ENCODE results near the gene ZNF697. TPM values are rescaled to one million over a fixed set of nuclear protein-coding genes. Genes with fewer than 3 reads are reported as not detected.
"Not testable (repeated sequence)": the region's sequence is repeated elsewhere in the genome, so short reads cannot be mapped to it uniquely, and the experiment has no call there.

The ZNF697 gene
- total RNA-seq (ENCODE audit: low replicate concordance): 8.3 and 9.8 TPM in 2 replicates

DNA sequence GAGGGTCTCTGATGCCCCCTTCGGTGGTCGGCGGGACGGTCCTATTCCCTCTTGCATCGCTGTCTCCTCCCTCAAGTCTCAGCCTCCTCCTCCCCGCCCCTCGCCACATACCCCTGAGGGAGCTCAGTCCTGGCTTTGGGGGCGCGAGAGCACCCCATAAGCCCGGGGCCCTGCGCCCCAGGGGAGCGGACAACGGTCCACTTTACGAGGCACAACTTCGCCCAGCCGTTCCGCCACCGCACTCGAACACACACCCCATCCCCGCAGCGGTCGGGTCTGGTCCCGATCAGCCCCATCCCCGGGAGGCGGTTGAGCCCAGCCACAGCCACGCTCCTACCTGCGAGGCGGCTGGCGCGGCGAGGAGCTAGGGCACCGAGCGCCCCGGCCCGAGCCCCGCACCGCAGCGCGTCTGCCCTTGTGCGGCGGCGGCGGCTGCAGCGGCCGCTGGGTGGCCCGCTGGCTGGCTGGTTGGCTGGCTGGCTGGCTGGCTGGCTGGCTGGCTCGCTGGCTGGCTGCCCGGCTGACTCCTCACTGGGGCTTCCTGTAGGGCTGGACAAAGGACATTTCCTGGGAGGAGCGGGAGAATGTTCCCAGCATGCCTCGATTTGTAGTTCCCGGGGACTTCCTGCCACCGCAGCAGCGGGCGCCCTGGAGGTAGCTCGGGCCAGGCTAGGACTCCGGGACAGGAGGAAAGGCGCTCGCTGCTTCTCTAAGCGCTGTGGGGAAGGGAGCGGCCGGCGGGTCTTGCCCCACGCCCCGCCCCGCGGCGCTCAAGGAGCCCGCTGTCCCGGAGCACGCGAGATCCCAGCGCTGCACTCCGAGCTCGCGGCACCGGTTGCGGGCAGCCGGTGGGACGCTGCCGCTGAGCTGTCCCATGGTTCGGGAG lies at the start of gene ZNF697:
TSS of gene ZNF697 (minus strand) at position 533 of the 886 bp plus-strand sequence. CDS start 22,166 bp downstream, outside the sequence.
- Histone ChIP-seq H3K9ac (peak within 1 kb of the TSS; percentile 62), H3K4me1 (peaks cover 15% of the 10 kb centered on the region), H3K79me2 (ENCODE audit: low read depth) (peaks cover 31% of the 10 kb centered on the region), H3K4me2 (peak within 1 kb of the TSS; percentile 95), H3K27me3 (peaks cover 21% of the 10 kb centered on the region), H3K9me3 (ENCODE audit: low read depth) (no peaks in the 10 kb centered on the region), H3K36me3 (no peaks in the 10 kb centered on the region), H2AFZ (replicated peaks) (peak within 1 kb of the TSS; percentile 99), H3F3A (ENCODE audit: low read depth) (peaks cover 3% of the 10 kb centered on the region), H3K4me3 (peak within 1 kb of the TSS; percentile 99), H3K27ac (no peak within 1 kb of the TSS), H4K20me1 (ENCODE audit: low read depth) (peaks cover 42% of the 10 kb centered on the region)
- Mint-ChIP-seq H3K36me3 (peaks cover 2% of the 10 kb centered on the region), H3K27ac (peak within 1 kb of the TSS; percentile 76), H3K9me3 (no peaks in the 10 kb centered on the region), H3K4me1 (peaks cover 18% of the 10 kb centered on the region), H3K27me3 (ENCODE audit: insufficient read depth, low read depth) (no peaks in the 10 kb centered on the region), H3K4me3 (peak within 1 kb of the TSS; percentile 94)
- TF ChIP-seq EZH2phosphoT487 (IDR thresholded peaks at IDR 0.05) (no peak), CTCF (IDR thresholded peaks at IDR 0.05) (peak; percentile 55), EZH2 (IDR thresholded peaks at IDR 0.05) (no peak)
- peak; percentile 95 for DNase-seq (ENCODE audit: low spot score)

GRCh38 chr1:119697598-119697997 lies 49.5 kb upstream of the ZNF697 start:
- peak overlapping the region; percentile 17 for H3K4me2 ChIP-seq
- peak overlapping the region; percentile 85 for H2AFZ ChIP-seq (replicated peaks)

DNA sequence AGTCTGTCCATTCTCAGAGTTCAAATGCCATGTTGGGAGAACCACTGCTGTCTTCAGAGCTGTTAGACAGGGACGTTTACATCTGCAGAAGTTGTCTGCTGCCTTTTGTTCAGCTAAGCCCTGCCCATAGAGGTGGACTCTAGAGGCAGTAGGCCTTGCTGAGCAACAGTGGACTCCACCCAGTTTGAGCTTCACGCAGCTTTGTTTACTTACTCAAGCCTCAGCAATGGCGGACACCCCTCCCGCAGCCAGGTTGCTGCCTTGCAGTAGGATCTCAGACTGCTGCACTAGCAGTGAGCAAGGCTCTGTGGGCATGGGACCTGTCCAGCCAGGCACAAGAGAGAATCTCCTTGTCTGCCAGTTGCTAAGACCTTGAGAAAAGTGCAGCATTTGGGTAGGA lies 48.8 kb upstream of the ZNF697 start:
- not testable (repeated sequence) for H3K4me2 ChIP-seq; H4K20me1 ChIP-seq (ENCODE audit: low read depth); H3K9me3 ChIP-seq (ENCODE audit: low read depth); H3K79me2 ChIP-seq (ENCODE audit: low read depth); H3K27ac Mint-ChIP-seq; H3F3A ChIP-seq (ENCODE audit: low read depth); H3K4me1 Mint-ChIP-seq; H3K4me3 Mint-ChIP-seq; H3K36me3 ChIP-seq; H3K4me3 ChIP-seq; H3K27me3 ChIP-seq; H3K36me3 Mint-ChIP-seq; H3K27me3 Mint-ChIP-seq (ENCODE audit: insufficient read depth, low read depth); H3K27ac ChIP-seq; H3K9ac ChIP-seq; DNase-seq (ENCODE audit: low spot score)
- H2AFZ ChIP-seq (replicated peaks): peak overlapping the region; percentile 34
- peaks cover 10% of the 10 kb centered on the region for H3K4me1 ChIP-seq
- H3K9me3 Mint-ChIP-seq: peaks cover 32% of the 10 kb centered on the region

More at GRCh38 chr1:119697598-119697997, 49.5 kb upstream of the ZNF697 start:
- Histone ChIP-seq H3K36me3 (no peaks in the 10 kb centered on the region), H3K27me3 (no peaks in the 10 kb centered on the region), H3K4me1 (peaks cover 10% of the 10 kb centered on the region), H3K27ac (no peak overlapping the region), H4K20me1 (ENCODE audit: low read depth) (no peaks in the 10 kb centered on the region), H3K4me3 (no peak overlapping the region), H3F3A (ENCODE audit: low read depth) (no peaks in the 10 kb centered on the region), H3K79me2 (ENCODE audit: low read depth) (no peaks in the 10 kb centered on the region), H3K9ac (no peak overlapping the region), H3K9me3 (ENCODE audit: low read depth) (peaks cover 8% of the 10 kb centered on the region)
- Mint-ChIP-seq H3K4me1 (peaks cover 9% of the 10 kb centered on the region), H3K9me3 (peaks cover 31% of the 10 kb centered on the region), H3K27me3 (ENCODE audit: insufficient read depth, low read depth) (peaks cover 2% of the 10 kb centered on the region), H3K27ac (peak overlapping the region; percentile 81), H3K4me3 (no peak overlapping the region), H3K36me3 (no peaks in the 10 kb centered on the region)
- no peak for DNase-seq (ENCODE audit: low spot score)
- TF ChIP-seq CTCF (IDR thresholded peaks at IDR 0.05) (no peak), EZH2phosphoT487 (IDR thresholded peaks at IDR 0.05) (no peak), EZH2 (IDR thresholded peaks at IDR 0.05) (no peak)

GRCh38 chr1:119689511-119689910 lies 41.4 kb upstream of the ZNF697 start:
- peaks cover 18% of the 10 kb centered on the region for H3K4me1 ChIP-seq
- H3K36me3 Mint-ChIP-seq: no peaks in the 10 kb centered on the region
- H3K4me1 Mint-ChIP-seq: peaks cover 3% of the 10 kb centered on the region
- H4K20me1 ChIP-seq (ENCODE audit: low read depth): no peaks in the 10 kb centered on the region
- H3K36me3 ChIP-seq: no peaks in the 10 kb centered on the region
- no peak overlapping the region for H3K27ac ChIP-seq
- no peak overlapping the region for H2AFZ ChIP-seq (replicated peaks)
- TF ChIP-seq CTCF (IDR thresholded peaks at IDR 0.05) (no peak), EZH2 (IDR thresholded peaks at IDR 0.05) (no peak), EZH2phosphoT487 (IDR thresholded peaks at IDR 0.05) (no peak)
- H3K4me3 ChIP-seq: no peak overlapping the region
- no peaks in the 10 kb centered on the region for H3K79me2 ChIP-seq (ENCODE audit: low read depth)
- H3K9me3 ChIP-seq (ENCODE audit: low read depth): no peaks in the 10 kb centered on the region
- H3K27me3 ChIP-seq: no peaks in the 10 kb centered on the region
- no peaks in the 10 kb centered on the region for H3F3A ChIP-seq (ENCODE audit: low read depth)
- peak; percentile 17 for DNase-seq (ENCODE audit: low spot score)
- no peak overlapping the region for H3K27ac Mint-ChIP-seq
- no peak overlapping the region for H3K4me2 ChIP-seq
- H3K9me3 Mint-ChIP-seq: peaks cover 19% of the 10 kb centered on the region
- no peaks in the 10 kb centered on the region for H3K27me3 Mint-ChIP-seq (ENCODE audit: insufficient read depth, low read depth)
- no peak overlapping the region for H3K4me3 Mint-ChIP-seq
- H3K9ac ChIP-seq: no peak overlapping the region

Measured in neural progenitor cell (in vitro differentiated cells).